Right ventricle myocardium superior (tissue), 1 donor: ENCODE measurements around the gene MRPL43. TPM values are rescaled to one million over a fixed set of nuclear protein-coding genes. Genes with fewer than 3 reads are reported as not detected.
A peak's percentile ranks its signal among the peaks of the same experiment; 100 is the strongest.
"Not testable (repeated sequence)": the region's sequence is repeated elsewhere in the genome, so short reads cannot be mapped to it uniquely, and the experiment has no call there.

ENCODE experiments used
- ATAC-seq: fragments of 200-7000 bp; cut with Tn5 transposase; one replicate; pipeline ENCODE4 v1.9.1; 2020; ENCODE audit warnings: mild to moderate bottlenecking; ENCODE audit not compliant: poor library complexity
- DNase-seq: peaks from one replicate; pipeline ENCODE4 v3.0.0-alpha.2; 2020
- intact Hi-C: fragments of 100-400 bp; cut with DNase I; formaldehyde crosslinking; loops from one replicate; pipeline ENCODE4 v1.11.2; 2022
- long read RNA-seq: library from polyadenylated mRNA; unstranded; transcript quantifications from one replicate; pipeline ENCODE4 v2.0.0, GENCODE V29; 2021
- total RNA-seq: library from RNA; stranded (reverse); fragmentation: NEBNext Ultra II Directional; extraction: Animal tissue kit (Norgen Biotek cat#: 25700); gene quantifications from one replicate; pipeline ENCODE4 v1.2.1, GENCODE V29; 2021
- donor health status: DM: no; HTN: yes; CAD: no; lungs with severe emphysema.

MRPL43 gene
- 55.4 TPM for total RNA-seq
- long read RNA-seq, transcript MRPL43-203 (3 exons, 1,010 nt): major isoform, 34 of 50 reads
- long read RNA-seq, partial matches to known transcripts: 0 of 50 reads
- long read RNA-seq, other reads (novel, unspliced or antisense): 9 of 50 reads

- DNase-seq (peak; percentile 92), ATAC-seq (peak; percentile 94)
- intact Hi-C loops: no loop called here
Measured at GRCh38 chr10:100986952-100987684, at the start of gene MRPL43, which contains the start of gene TWNK. Gene MRPL43, minus strand, starts transcription at chr10:100987497. Its CDS starts 54 bp downstream, at chr10:100987443. Gene TWNK, plus strand, starts transcription at chr10:100987543. Its CDS starts 668 bp downstream, at chr10:100988211.

GRCh38 chr10:101036726-101037125 lies 49.4 kb upstream of the MRPL43 start:
- intact Hi-C loops: no loop called here
- DNase-seq: no peak
- ATAC-seq: no peak

- ATAC-seq: no peak
- intact Hi-C loops: no loop called here
- DNase-seq: no peak
Measured at GRCh38 chr10:101035916-101036702, 48.8 kb upstream of the MRPL43 start.

GRCh38 chr10:101035314-101035713 lies 48.0 kb upstream of the MRPL43 start:
- DNase-seq: no peak
- intact Hi-C loops: no loop called here
- ATAC-seq: no peak

GRCh38 chr10:101034404-101034803 lies 47.1 kb upstream of the MRPL43 start:
- ATAC-seq, intact Hi-C loops, DNase-seq: not testable (repeated sequence)

GRCh38 chr10:101033276-101033675 lies 46.0 kb upstream of the MRPL43 start:
- intact Hi-C loops: no loop called here
- ATAC-seq (no peak), DNase-seq (no peak)

GRCh38 chr10:101032637-101033224 lies 45.4 kb upstream of the MRPL43 start:
- DNase-seq: peak; percentile 75
- intact Hi-C loops: no loop called here
- ATAC-seq: peak; percentile 45

- intact Hi-C loops: no loop called here
- DNase-seq: peak; percentile 93
Measured at GRCh38 chr10:101031796-101032636, 44.7 kb upstream of the MRPL43 start.

GRCh38 chr10:101031128-101031795 lies 44.0 kb upstream of the MRPL43 start, which contains the start of the genes PDZD7 and SFXN3:
Gene PDZD7, minus strand, starts transcription at chr10:101031129. Its CDS starts 910 bp downstream, at chr10:101030219.
Gene SFXN3, plus strand, starts transcription at chr10:101031234. Its CDS starts 3,461 bp downstream, at chr10:101034695.
- ATAC-seq: peak; percentile 94
- peak; percentile 98 for DNase-seq
- intact Hi-C loops: no loop called here

More at GRCh38 chr10:101031796-101032636, 44.7 kb upstream of the MRPL43 start:
- peak; percentile 81 for ATAC-seq

GRCh38 chr10:101030496-101031127 lies 43.3 kb upstream of the MRPL43 start:
- DNase-seq (no peak), ATAC-seq (no peak)
- intact Hi-C loops: no loop called here

GRCh38 chr10:101029520-101030295 lies 42.4 kb upstream of the MRPL43 start:
- ATAC-seq (no peak), DNase-seq (no peak)
- intact Hi-C loops: no loop called here

- intact Hi-C loops: no loop called here
- DNase-seq (no peak), ATAC-seq (no peak)
Measured at GRCh38 chr10:101028446-101029337, 41.4 kb upstream of the MRPL43 start.

- DNase-seq (peak; percentile 19), ATAC-seq (no peak)
- intact Hi-C loops: no loop called here
Measured at GRCh38 chr10:101027106-101027720, 39.9 kb upstream of the MRPL43 start.

- ATAC-seq: no peak
- intact Hi-C loops: no loop called here
- peak; percentile 14 for DNase-seq
Measured at GRCh38 chr10:101022967-101023705, 35.8 kb upstream of the MRPL43 start.
